ENCODE results near the gene SPINK14. TPM values are rescaled to one million over a fixed set of nuclear protein-coding genes. Genes with fewer than 3 reads are reported as not detected.

The SPINK14 gene
- total RNA-seq, 1 donor from 2014 or later: not detected

DNA sequence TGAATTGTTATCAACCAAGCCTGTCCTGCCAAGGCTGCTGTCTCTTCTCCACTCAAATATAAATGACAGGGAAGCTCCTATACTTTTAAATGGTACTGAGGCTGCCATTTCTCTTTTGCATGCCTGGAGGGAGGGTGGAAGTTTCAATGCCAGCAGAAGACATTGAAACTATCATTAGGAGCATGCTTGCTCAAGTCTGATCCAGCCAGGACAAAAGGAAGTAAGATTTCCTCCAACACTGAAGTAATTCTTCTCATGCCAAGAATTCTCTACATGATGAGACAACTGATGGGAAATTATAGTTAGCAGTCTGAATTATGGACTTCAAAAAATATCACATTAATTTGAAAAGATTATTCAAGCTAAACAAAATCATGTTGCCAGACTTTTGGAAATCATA lies 39.9 kb downstream of the SPINK14 start:
- no peaks in the 10 kb centered on the region for H3K27me3 ChIP-seq
- H3K4me3 ChIP-seq: no peak overlapping the region
- H3K27ac ChIP-seq: no peak overlapping the region
- H3K36me3 ChIP-seq: no peaks in the 10 kb centered on the region
- H2AFZ ChIP-seq (replicated peaks): no peak overlapping the region
- no peaks in the 10 kb centered on the region for H4K20me1 ChIP-seq (ENCODE audit: low read depth)
- no peaks in the 10 kb centered on the region for H3K27me3 Mint-ChIP-seq (ENCODE audit: insufficient read depth, low read depth)
- no peak for TF ChIP-seq EZH2phosphoT487 (IDR thresholded peaks at IDR 0.05)
- H3K4me3 Mint-ChIP-seq: no peak overlapping the region
- no peak overlapping the region for H3K4me2 ChIP-seq
- H3K9ac ChIP-seq: no peak overlapping the region
- H3K36me3 Mint-ChIP-seq: no peaks in the 10 kb centered on the region
- H3K27ac Mint-ChIP-seq: no peak overlapping the region
- H3F3A ChIP-seq (ENCODE audit: low read depth): no peaks in the 10 kb centered on the region
- H3K9me3 Mint-ChIP-seq: no peaks in the 10 kb centered on the region
- H3K79me2 ChIP-seq (ENCODE audit: low read depth): no peaks in the 10 kb centered on the region
- no peaks in the 10 kb centered on the region for H3K4me1 Mint-ChIP-seq
- no peaks in the 10 kb centered on the region for H3K4me1 ChIP-seq
- no peak for DNase-seq (ENCODE audit: low spot score)
- H3K9me3 ChIP-seq (ENCODE audit: low read depth): no peaks in the 10 kb centered on the region

DNA sequence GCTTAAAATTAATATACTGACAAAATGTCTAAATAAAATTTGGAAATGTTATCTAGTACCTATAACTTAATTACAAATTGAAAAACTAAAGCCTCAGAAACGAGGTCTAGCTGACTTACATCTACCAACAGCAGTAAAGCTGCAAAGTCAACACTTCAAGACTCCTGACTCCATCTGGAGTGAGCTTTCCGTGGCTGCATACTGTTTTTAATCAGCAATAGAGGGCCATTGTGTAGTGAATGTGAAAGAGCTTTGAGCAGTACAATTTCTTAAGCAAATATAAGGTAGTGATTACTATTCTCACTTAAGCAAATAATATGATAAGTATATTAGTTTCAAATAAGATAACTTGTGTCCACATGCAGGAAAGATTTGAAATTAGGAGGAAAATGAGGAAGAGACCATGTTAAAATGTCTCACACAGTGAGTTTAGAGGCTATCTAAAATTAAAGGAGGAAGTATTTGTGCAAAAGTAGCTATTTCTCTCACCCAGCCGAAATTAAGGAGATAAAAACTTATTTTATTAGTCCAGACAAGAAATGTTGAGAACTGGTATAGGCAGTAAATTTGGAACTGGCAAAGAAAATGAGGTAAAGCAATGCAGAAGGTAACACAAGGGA lies 40.9 kb downstream of the SPINK14 start:
- no peak overlapping the region for H3K4me2 ChIP-seq
- no peaks in the 10 kb centered on the region for H3K9me3 Mint-ChIP-seq

DNA sequence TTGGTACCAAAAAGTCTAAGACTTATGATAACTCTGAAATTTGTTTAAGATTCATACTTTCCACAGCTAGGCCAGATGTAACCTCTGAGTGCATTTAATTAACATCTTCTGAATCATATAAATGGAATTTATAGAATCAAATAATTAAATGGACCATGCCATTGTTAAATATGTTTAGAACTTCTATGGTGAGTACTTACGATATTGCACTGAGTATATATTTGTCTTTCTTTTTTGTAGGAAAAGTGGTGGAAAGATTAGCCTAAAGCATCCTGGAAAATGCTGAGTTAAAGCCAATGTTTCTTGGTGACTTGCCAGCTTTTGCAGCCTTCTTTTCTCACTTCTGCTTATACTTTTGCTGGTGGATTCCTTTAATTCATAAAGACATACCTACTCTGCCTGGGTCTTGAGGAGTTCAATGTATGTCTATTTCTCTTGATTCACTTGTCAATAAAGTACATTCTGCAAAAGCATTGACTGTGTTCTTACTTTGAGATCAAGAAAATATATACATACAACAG lies 46.4 kb downstream of the SPINK14 start:
- H3K27ac ChIP-seq: no peak overlapping the region
- H3K9me3 ChIP-seq (ENCODE audit: low read depth): no peaks in the 10 kb centered on the region
- H3K36me3 Mint-ChIP-seq: no peaks in the 10 kb centered on the region
- no peak overlapping the region for H3K27ac Mint-ChIP-seq
- H3K4me3 ChIP-seq: no peak overlapping the region
- no peak for DNase-seq (ENCODE audit: low spot score)
- H3K36me3 ChIP-seq: no peaks in the 10 kb centered on the region
- H3K9me3 Mint-ChIP-seq: no peaks in the 10 kb centered on the region
- no peaks in the 10 kb centered on the region for H4K20me1 ChIP-seq (ENCODE audit: low read depth)
- no peaks in the 10 kb centered on the region for H3K4me1 ChIP-seq
- H3K9ac ChIP-seq: no peak overlapping the region
- H3K79me2 ChIP-seq (ENCODE audit: low read depth): no peaks in the 10 kb centered on the region
- H3K4me3 Mint-ChIP-seq: no peak overlapping the region
- H3K4me2 ChIP-seq: no peak overlapping the region
- H2AFZ ChIP-seq (replicated peaks): no peak overlapping the region
- no peaks in the 10 kb centered on the region for H3K27me3 ChIP-seq
- H3F3A ChIP-seq (ENCODE audit: low read depth): no peaks in the 10 kb centered on the region
- no peaks in the 10 kb centered on the region for H3K27me3 Mint-ChIP-seq (ENCODE audit: insufficient read depth, low read depth)
- TF ChIP-seq, protein P1, sequence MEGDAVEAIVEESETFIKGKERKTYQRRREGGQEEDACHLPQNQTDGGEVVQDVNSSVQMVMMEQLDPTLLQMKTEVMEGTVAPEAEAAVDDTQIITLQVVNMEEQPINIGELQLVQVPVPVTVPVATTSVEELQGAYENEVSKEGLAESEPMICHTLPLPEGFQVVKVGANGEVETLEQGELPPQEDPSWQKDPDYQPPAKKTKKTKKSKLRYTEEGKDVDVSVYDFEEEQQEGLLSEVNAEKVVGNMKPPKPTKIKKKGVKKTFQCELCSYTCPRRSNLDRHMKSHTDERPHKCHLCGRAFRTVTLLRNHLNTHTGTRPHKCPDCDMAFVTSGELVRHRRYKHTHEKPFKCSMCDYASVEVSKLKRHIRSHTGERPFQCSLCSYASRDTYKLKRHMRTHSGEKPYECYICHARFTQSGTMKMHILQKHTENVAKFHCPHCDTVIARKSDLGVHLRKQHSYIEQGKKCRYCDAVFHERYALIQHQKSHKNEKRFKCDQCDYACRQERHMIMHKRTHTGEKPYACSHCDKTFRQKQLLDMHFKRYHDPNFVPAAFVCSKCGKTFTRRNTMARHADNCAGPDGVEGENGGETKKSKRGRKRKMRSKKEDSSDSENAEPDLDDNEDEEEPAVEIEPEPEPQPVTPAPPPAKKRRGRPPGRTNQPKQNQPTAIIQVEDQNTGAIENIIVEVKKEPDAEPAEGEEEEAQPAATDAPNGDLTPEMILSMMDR (IDR thresholded peaks at IDR 0.05): no peak
- TF ChIP-seq EZH2phosphoT487 (IDR thresholded peaks at IDR 0.05): no peak
- no peak for TF ChIP-seq EZH2 (IDR thresholded peaks at IDR 0.05)
- no peaks in the 10 kb centered on the region for H3K4me1 Mint-ChIP-seq

More for the DNA sequence above, 40.9 kb downstream of the SPINK14 start:
- no peak overlapping the region for H3K9ac ChIP-seq
- Mint-ChIP-seq H3K27ac (no peak overlapping the region), H3K4me3 (no peak overlapping the region), H3K36me3 (no peaks in the 10 kb centered on the region), H3K27me3 (ENCODE audit: insufficient read depth, low read depth) (no peaks in the 10 kb centered on the region), H3K4me1 (no peaks in the 10 kb centered on the region)
- H3K79me2 ChIP-seq (ENCODE audit: low read depth): no peaks in the 10 kb centered on the region
- no peaks in the 10 kb centered on the region for H3K36me3 ChIP-seq
- H2AFZ ChIP-seq (replicated peaks): no peak overlapping the region
- no peaks in the 10 kb centered on the region for H3K27me3 ChIP-seq
- no peaks in the 10 kb centered on the region for H3F3A ChIP-seq (ENCODE audit: low read depth)
- no peaks in the 10 kb centered on the region for H4K20me1 ChIP-seq (ENCODE audit: low read depth)
- no peak overlapping the region for H3K27ac ChIP-seq
- no peak for TF ChIP-seq EZH2 (IDR thresholded peaks at IDR 0.05)
- TF ChIP-seq, protein P1 (IDR thresholded peaks at IDR 0.05): no peak
- TF ChIP-seq EZH2phosphoT487 (IDR thresholded peaks at IDR 0.05): no peak
- no peaks in the 10 kb centered on the region for H3K9me3 ChIP-seq (ENCODE audit: low read depth)
- H3K4me1 ChIP-seq: no peaks in the 10 kb centered on the region
- no peak for DNase-seq (ENCODE audit: low spot score)
- no peak overlapping the region for H3K4me3 ChIP-seq

DNA sequence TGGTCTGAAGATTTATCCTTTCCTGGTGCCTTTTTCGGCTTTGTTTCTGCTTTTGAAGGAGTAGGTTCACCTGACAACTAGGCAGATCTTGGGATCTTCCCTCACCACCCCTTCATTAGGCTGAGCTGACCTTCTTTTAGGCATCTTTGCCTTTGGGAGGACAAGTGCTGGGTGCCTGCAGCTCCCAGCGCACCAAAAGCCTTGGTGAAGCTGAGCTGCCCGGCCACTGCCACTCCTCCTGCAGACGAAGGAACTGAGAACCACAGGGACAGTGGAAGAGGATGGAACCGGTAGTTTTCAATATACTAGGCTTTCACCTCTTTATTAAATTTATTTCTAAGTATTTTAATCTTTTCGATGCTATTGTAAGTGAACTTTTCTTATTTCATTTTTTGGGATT lies 53.2 kb downstream of the SPINK14 start:
- Histone ChIP-seq H2AFZ (replicated peaks) (no peak overlapping the region), H4K20me1 (ENCODE audit: low read depth) (no peaks in the 10 kb centered on the region), H3K9me3 (ENCODE audit: low read depth) (no peaks in the 10 kb centered on the region), H3K79me2 (ENCODE audit: low read depth) (no peaks in the 10 kb centered on the region), H3K27ac (no peak overlapping the region), H3K4me2 (no peak overlapping the region), H3K27me3 (no peaks in the 10 kb centered on the region), H3F3A (ENCODE audit: low read depth) (no peaks in the 10 kb centered on the region), H3K4me1 (no peaks in the 10 kb centered on the region), H3K36me3 (no peaks in the 10 kb centered on the region), H3K4me3 (no peak overlapping the region), H3K9ac (no peak overlapping the region)
- TF ChIP-seq EZH2 (IDR thresholded peaks at IDR 0.05): no peak
- TF ChIP-seq EZH2phosphoT487 (IDR thresholded peaks at IDR 0.05): no peak
- TF ChIP-seq, protein P1 (IDR thresholded peaks at IDR 0.05): no peak
- Mint-ChIP-seq H3K27me3 (ENCODE audit: insufficient read depth, low read depth) (no peaks in the 10 kb centered on the region), H3K27ac (no peak overlapping the region), H3K36me3 (no peaks in the 10 kb centered on the region), H3K4me1 (no peaks in the 10 kb centered on the region), H3K9me3 (no peaks in the 10 kb centered on the region), H3K4me3 (no peak overlapping the region)
- DNase-seq (ENCODE audit: low spot score): no peak
